Measurements from ENCODE around the gene EPAS1.

Gene EPAS1

GRCh38 chr2:46381263-46381849 lies 84.1 kb downstream of the EPAS1 start:
- Histone ChIP-seq H3K27ac (ENCODE audit: low read length) (no peak overlapping the region), H3K79me2 (ENCODE audit: low read length) (no peaks in the 10 kb centered on the region), H2AFZ (ENCODE audit: low read length) (no peak overlapping the region), H3K9me3 (replicated peaks; ENCODE audit: insufficient read depth, low read length) (no peaks in the 10 kb centered on the region), H3K4me2 (ENCODE audit: low read depth, low read length) (no peak overlapping the region), H3K4me1 (ENCODE audit: low read length) (no peaks in the 10 kb centered on the region), H3K36me3 (replicated peaks; ENCODE audit: insufficient read depth, low read length) (no peaks in the 10 kb centered on the region), H3K4me3 (ENCODE audit: low read length) (no peak overlapping the region), H3K27me3 (replicated peaks; ENCODE audit: insufficient read depth, low read length) (no peaks in the 10 kb centered on the region), H3K9me2 (replicated peaks; ENCODE audit: insufficient read depth, low read length) (no peaks in the 10 kb centered on the region), H3F3A (ENCODE audit: insufficient read depth, low read length) (no peaks in the 10 kb centered on the region), H4K20me1 (ENCODE audit: insufficient read depth, low read length) (no peaks in the 10 kb centered on the region), H3K9ac (ENCODE audit: low read length) (no peak overlapping the region)
- DNase-seq, result no peak
- no peak for TF ChIP-seq EZH2 (optimal IDR thresholded peaks at IDR 0.05; ENCODE audit: low read depth, low read length)

- no peak overlapping the region for H3K4me2 ChIP-seq (ENCODE audit: low read depth, low read length)
- H3K79me2 ChIP-seq (ENCODE audit: low read length), result no peaks in the 10 kb centered on the region
- no peaks in the 10 kb centered on the region for H3K27me3 ChIP-seq (replicated peaks; ENCODE audit: insufficient read depth, low read length)
- no peak overlapping the region for H3K9ac ChIP-seq (ENCODE audit: low read length)
- H3K4me1 ChIP-seq (ENCODE audit: low read length), result peaks cover 2% of the 10 kb centered on the region
- DNase-seq, result no peak
- H3K4me3 ChIP-seq (ENCODE audit: low read length), result no peak overlapping the region
- H3K27ac ChIP-seq (ENCODE audit: low read length), result no peak overlapping the region
- H3K36me3 ChIP-seq (replicated peaks; ENCODE audit: insufficient read depth, low read length), result no peaks in the 10 kb centered on the region
- H3K9me2 ChIP-seq (replicated peaks; ENCODE audit: insufficient read depth, low read length), result no peaks in the 10 kb centered on the region
- H3K9me3 ChIP-seq (replicated peaks; ENCODE audit: insufficient read depth, low read length), result no peaks in the 10 kb centered on the region
- TF ChIP-seq EZH2phosphoT487 (IDR thresholded peaks at IDR 0.05; ENCODE audit: low read length), result no peak
- no peak for TF ChIP-seq CTCF (IDR thresholded peaks at IDR 0.05; ENCODE audit: low read length)
- TF ChIP-seq EZH2 (optimal IDR thresholded peaks at IDR 0.05; ENCODE audit: low read depth, low read length), result no peak
- no peaks in the 10 kb centered on the region for H4K20me1 ChIP-seq (ENCODE audit: insufficient read depth, low read length)
- no peaks in the 10 kb centered on the region for H3F3A ChIP-seq (ENCODE audit: insufficient read depth, low read length)
- H2AFZ ChIP-seq (ENCODE audit: low read length), result no peak overlapping the region
These were observed 84.7 kb downstream of the EPAS1 start for GRCh38 chr2:46381871-46382270.

- TF ChIP-seq CTCF (IDR thresholded peaks at IDR 0.05; ENCODE audit: low read length) (no peak), EZH2phosphoT487 (IDR thresholded peaks at IDR 0.05; ENCODE audit: low read length) (no peak), EZH2 (optimal IDR thresholded peaks at IDR 0.05; ENCODE audit: low read depth, low read length) (no peak)
- H3K4me2 ChIP-seq (ENCODE audit: low read depth, low read length), result no peak overlapping the region
These were observed 85.3 kb downstream of the EPAS1 start for GRCh38 chr2:46382331-46383112.

GRCh38 chr2:46383113-46383395 lies 85.8 kb downstream of the EPAS1 start:
- H3K9ac ChIP-seq (ENCODE audit: low read length), result no peak overlapping the region
- no peak overlapping the region for H3K4me2 ChIP-seq (ENCODE audit: low read depth, low read length)
- H3F3A ChIP-seq (ENCODE audit: insufficient read depth, low read length), result no peaks in the 10 kb centered on the region
- no peaks in the 10 kb centered on the region for H3K79me2 ChIP-seq (ENCODE audit: low read length)
- no peak for DNase-seq
- TF ChIP-seq CTCF (IDR thresholded peaks at IDR 0.05; ENCODE audit: low read length), result no peak
- no peak for TF ChIP-seq EZH2 (optimal IDR thresholded peaks at IDR 0.05; ENCODE audit: low read depth, low read length)
- no peak for TF ChIP-seq EZH2phosphoT487 (IDR thresholded peaks at IDR 0.05; ENCODE audit: low read length)
- H3K4me3 ChIP-seq (ENCODE audit: low read length), result no peak overlapping the region
- H3K36me3 ChIP-seq (replicated peaks; ENCODE audit: insufficient read depth, low read length), result no peaks in the 10 kb centered on the region
- peaks cover 12% of the 10 kb centered on the region for H3K4me1 ChIP-seq (ENCODE audit: low read length)
- H3K9me2 ChIP-seq (replicated peaks; ENCODE audit: insufficient read depth, low read length), result no peaks in the 10 kb centered on the region
- no peaks in the 10 kb centered on the region for H4K20me1 ChIP-seq (ENCODE audit: insufficient read depth, low read length)
- H3K27me3 ChIP-seq (replicated peaks; ENCODE audit: insufficient read depth, low read length), result no peaks in the 10 kb centered on the region
- H3K9me3 ChIP-seq (replicated peaks; ENCODE audit: insufficient read depth, low read length), result no peaks in the 10 kb centered on the region
- H3K27ac ChIP-seq (ENCODE audit: low read length), result no peak overlapping the region
- H2AFZ ChIP-seq (ENCODE audit: low read length), result no peak overlapping the region

More at GRCh38 chr2:46382331-46383112, 85.3 kb downstream of the EPAS1 start:
- no peaks in the 10 kb centered on the region for H3K9me2 ChIP-seq (replicated peaks; ENCODE audit: insufficient read depth, low read length)
- H3K4me1 ChIP-seq (ENCODE audit: low read length), result peaks cover 9% of the 10 kb centered on the region
- DNase-seq, result no peak
- no peaks in the 10 kb centered on the region for H3K36me3 ChIP-seq (replicated peaks; ENCODE audit: insufficient read depth, low read length)
- no peaks in the 10 kb centered on the region for H3F3A ChIP-seq (ENCODE audit: insufficient read depth, low read length)
- no peaks in the 10 kb centered on the region for H3K9me3 ChIP-seq (replicated peaks; ENCODE audit: insufficient read depth, low read length)
- no peaks in the 10 kb centered on the region for H3K79me2 ChIP-seq (ENCODE audit: low read length)
- no peak overlapping the region for H2AFZ ChIP-seq (ENCODE audit: low read length)
- no peaks in the 10 kb centered on the region for H4K20me1 ChIP-seq (ENCODE audit: insufficient read depth, low read length)
- H3K9ac ChIP-seq (ENCODE audit: low read length), result no peak overlapping the region
- H3K27me3 ChIP-seq (replicated peaks; ENCODE audit: insufficient read depth, low read length), result no peaks in the 10 kb centered on the region
- H3K4me3 ChIP-seq (ENCODE audit: low read length), result no peak overlapping the region
- no peak overlapping the region for H3K27ac ChIP-seq (ENCODE audit: low read length)

Measured in MM.1S (cell line).